NCI-H187 (cell line): ENCODE results near the gene HERC3.
"Not testable (repeated sequence)": the region's sequence is repeated elsewhere in the genome, so short reads cannot be mapped to it uniquely, and the experiment has no call there.

Experiments used
- DNase-seq, 2 experiments: peaks; one replicate each; lab custom pipeline; 2025; lab: John Stamatoyannopoulos, UW

Gene HERC3

DNA sequence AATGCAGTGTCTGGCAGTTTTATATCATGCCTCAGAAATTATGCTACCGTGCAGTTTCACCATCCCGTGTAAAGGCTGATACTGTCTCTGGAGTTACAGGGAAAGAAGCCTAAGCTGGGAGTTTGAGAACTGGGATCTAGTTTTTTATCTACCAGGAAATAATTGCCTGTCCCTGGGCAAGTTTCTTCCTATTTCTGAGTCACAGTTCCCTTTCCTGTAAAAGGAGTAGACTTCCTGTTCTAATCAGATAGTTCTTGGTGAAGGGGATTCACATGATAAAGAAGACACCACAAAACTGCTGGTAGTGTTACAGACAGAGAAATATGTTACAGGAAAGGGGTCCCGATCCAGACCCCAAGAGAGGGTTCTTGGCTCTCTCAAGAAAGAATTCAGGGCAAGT lies 17.1 kb downstream of the HERC3 start:
- DNase-seq = no peak

DNA sequence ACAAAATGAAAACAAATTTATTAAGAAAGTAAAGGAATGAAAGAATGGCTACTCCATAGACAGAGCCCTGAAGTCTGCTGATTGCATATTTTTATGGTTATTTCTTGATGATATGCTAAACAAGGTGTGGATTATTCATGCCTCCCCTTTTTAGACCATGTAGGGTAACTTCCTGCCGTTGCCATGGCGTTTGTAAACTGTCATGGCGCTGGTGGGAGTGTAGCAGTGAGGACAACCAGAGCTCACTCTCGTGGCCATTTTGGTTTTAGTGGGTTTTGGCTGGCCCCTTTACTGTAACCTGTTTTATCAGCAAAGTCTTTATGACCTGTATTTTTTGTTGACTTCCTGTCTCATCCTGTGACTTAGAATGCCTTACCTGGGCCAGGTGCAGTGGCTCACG lies 17.5 kb downstream of the HERC3 start:
- DNase-seq = not testable (repeated sequence)

DNA sequence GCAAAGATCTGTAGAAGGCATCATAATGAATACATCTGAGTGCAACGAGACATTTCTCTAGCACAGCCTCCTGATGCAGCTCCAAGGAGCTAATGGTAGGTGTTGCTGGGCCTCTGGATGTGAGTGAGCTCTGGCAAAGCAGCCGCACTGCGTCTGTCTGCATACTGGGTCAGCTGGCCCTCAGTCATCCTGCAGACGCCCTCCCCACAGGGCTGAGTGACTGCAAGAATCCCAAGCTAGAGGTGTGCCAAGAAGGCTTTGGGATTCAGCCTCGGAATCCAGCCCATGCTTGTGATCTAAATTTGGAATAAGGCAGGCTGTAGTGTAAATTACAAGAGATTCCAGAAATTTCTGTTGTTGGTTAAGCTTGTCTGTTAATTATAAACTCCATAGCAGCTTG lies 18.5 kb downstream of the HERC3 start:
- DNase-seq = no peak

DNA sequence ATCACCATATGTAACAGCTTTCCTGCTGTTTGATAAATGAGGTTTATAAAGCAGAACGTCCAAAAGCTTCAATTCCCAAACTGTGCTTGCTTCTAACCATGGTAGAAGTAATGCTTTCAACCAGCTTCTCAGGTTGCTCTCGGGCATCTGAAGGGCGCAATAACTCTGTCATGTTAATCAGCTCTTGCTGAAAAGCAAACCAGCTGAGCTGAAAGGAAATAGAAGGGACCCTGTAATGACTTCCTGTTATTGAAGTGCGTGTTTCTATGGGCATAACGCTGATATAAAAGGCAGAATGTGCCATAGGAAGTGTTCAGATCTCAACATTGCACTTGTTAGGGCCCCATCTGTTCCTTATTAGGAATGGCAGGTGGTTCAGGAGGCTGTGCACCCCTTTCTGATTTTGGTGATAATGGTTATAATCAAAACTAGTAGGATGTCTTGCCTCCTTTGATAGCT lies 21.2 kb downstream of the HERC3 start:
- no peak for DNase-seq

DNA sequence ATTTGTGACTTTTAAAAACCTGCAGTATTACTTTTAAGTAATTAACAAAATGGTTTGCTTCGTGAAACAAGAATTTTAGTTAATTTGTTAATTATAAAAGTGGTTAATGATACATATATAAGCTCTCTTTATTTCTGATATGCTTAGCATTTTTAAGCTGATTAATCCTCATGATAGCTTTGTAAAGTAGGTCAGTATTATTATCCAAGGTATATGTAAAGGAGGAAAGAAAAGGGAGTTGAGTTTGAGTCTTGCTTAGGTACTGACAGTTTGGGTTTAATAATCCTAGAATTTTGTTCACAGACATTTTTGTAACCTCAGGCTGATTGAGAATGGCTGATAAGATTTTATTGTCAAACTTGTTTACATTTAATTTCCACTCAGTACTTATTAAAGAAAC lies 21.8 kb downstream of the HERC3 start:
- DNase-seq = no peak

DNA sequence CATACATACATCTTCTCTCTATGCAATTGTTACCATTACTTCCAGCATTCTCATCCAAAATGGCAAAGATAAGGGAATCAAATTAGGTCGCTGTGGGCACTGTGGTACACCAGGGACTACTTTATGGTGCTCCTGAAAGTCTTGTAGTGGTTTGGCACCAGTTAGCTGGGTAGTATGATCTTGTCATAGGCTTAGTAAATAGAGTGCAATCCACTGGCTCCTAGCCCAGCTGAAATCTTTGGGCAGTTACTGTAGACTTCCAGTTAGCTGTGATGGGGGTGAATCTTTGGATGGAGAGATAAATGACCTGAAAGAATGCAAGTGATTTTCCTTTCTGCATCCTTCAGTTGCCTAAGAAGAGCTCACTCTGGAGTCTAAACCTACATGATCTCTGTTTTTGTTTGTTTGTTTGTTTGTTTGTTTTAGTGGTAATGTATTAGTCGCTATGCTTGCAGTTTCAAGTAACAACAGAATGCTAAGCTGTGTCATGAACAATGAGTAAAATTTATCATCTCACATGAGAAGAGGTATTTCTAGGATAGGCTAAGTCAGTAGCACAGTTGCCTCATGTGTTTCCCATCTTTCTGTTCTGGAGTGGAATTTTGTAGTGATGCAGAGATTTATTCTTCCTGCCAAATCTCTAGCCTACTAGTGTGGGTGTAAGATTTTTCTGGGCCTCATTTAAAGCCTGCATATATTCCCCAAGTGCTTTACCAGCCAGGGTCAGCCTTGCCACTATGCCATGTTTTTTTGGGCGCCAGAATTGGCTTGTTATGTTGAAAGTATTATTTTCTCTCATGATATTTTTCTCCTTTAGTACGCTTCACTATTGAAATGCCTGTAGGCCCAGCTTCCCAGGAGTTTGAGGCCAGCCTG lies 24.2 kb downstream of the HERC3 start:
- DNase-seq = no peak

DNA sequence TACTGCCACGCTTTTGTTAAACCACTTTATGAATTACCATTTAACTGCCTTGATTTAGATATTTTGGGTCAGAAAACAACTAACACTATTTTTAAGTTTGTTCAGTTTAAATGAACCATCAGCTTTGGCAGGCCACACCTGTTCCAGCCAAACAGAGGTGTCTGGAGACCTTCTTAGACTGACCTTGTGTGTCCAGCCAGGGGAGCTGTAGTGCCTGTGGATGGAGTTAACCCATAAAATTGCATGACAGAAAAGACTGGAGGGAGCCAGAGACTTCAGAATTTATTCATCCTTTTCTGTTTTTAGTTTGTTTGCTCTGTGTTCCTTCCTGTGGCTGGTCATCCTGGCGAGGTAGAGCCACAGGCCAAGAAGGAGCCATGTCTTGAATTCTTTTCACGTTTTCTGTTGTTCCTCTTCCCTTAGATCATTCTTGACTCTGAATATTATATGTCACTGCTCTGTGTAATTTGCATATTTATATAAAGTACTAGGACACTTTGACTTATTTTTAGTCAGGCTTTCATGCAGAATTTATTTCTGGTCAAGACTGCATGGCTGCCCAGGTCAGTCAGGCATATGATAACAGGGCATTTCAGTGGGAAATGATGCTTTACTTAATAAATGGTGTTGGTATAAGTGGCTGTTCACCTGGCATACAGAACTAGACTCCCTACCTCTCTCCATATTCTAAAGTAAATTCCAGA lies 26.7 kb downstream of the HERC3 start:
- DNase-seq = no peak

DNA sequence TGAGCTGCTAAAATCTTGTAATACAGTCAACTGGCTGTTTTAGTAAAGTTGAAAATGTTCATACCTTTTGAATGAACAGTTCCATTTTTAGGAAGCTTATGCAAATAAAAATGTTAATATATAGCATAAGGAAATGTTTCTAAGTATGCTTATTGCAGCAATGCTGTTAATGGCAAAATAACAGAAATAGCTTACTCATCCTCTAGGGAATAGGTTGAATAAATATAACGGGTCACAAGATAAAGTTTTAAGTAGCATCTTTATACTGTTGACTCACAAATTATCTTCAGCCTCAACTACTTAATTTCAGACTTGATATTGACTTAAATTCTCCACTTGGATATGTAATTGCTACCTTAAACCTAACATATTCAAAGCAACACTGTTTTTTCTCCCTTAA lies 27.7 kb downstream of the HERC3 start:
- DNase-seq = no peak

DNA sequence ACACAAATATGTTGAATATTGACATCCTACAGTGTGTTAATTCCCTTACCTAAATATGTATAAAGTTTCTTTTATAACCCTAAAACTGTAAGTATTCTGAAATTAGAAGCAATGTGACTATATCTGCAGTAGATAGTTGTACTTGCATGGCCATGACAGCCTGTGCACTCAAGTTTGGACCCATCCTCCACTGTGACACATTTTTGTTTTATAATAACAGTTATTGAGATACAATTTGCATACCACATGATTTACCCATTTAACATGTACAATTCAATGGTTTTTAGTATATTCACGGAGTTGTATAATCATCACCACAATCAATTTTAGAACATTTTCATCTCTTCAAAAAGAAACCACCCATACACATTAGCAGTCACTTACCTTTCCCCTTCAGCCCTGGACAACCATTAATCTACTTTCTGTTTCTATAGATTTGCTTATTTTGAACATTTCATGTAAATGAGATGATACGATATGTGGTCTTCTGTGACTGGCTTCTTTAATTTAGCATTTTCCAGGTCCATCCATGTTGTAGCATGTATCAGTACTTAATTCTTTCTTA lies 29.6 kb downstream of the HERC3 start:
- no peak for DNase-seq

DNA sequence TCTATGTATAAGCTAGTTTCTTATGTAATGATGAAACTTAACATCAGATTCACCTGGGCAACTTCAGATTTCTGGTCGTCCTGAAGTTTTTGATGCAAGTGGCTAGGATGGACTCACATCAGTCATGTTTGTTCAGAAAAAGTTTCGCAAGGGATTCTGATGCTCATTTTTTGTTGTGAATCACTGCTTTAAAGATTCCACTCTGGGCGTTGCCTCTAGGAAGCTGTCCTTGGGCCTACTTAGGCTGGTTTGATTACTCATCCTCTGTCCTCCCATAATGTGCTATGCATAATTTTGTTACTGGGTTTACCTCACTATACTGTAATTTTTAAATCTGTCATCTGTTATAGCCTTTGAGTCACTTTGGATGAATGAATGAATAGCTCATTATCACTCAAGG lies 30.8 kb downstream of the HERC3 start:
- no peak for DNase-seq

GRCh38 chr4:88628746-88629145 lies 36.5 kb downstream of the HERC3 start:
- DNase-seq = no peak

GRCh38 chr4:88629826-88630225 lies 37.5 kb downstream of the HERC3 start:
- no peak for DNase-seq

- DNase-seq = no peak
Observed at GRCh38 chr4:88630756-88631155, 38.5 kb downstream of the HERC3 start.

DNA sequence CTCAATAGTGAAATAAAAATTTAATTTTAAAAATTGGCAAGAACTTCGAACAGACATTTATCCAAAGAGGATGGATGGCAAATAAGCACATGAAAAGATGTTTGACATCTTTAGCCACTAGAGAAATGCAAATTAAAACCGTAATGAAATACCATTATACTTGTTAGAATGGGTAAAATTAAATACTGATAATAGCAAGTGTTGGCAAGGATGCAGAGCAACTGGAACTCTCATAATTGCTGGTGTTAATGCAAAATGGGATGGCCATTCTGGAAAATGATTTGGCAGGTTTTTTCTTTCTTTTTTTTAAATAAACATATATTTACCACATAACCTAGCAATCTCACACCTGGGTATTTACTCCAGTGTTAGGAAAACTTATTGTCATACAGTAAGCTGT lies 51.7 kb downstream of the HERC3 start:
- no peak for DNase-seq

DNA sequence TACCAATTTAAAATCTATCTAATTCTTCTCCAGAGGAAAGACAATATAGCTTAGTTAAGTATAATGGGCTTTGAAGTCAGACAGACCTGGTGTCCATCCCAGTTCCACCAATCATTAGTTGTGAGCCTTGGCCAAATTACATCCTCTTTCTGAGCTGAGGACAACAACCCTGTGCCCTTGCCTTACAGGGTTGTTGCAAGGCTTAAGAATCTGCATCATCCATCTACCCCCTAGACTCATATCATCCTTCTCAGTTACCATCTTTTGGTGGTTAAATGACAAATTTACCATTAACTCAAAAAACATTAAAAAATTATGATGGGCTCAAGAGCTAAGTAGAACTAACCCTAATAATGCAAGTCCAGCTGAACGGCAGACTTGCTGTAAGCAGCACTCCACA lies 53.7 kb downstream of the HERC3 start:
- no peak for DNase-seq

- no peak for DNase-seq
Observed at GRCh38 chr4:88646528-88647280, 54.4 kb downstream of the HERC3 start.

- no peak for DNase-seq
Observed at GRCh38 chr4:88649716-88650115, 57.4 kb downstream of the HERC3 start.

DNA sequence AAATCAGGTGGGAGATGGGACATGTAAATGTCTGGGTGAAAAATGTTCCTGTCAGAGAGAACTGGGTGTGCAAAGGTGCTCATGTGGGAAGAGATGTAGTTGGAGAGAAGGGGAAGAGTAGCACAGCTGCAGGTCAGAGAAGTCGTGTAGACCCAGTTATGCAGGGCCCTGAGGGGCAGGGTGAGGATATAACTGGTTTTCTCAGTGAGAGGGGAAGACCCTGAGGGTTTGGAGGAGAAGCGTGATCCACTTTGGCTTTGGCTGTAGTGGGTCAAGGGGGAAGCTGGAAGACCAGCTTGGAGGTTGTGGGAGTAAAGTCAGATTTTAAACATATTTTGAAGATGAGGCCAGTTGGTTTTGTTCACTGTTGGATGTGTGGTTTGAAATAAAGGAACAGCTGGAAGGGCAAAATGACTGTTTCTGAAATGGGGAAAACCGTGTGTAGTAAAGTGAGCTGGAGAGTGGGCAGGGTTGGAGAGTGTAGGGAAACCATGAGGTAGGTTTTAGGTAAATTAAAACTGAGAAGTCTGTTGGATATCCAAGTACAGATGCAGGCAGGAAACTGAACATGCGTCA lies 61.2 kb downstream of the HERC3 start:
- no peak for DNase-seq

DNA sequence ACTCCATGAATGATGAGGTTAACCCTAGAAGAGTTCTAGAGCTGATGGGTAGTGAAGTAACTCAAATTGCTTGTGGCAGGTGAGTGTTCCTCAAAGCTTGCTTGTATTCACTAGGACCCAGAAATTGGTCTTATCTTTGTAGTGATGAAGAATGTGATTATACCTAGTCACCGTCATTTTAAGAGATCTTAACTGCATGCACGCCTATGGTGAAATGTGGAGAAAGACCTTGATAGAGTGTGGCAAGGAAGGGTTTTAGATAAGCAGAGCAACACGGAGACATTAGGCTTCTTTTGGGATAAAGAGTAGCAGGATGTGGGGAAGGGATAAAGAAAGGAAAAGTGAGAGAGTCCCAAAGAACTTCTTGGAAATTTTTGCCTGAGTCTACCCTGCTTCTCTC lies 62.9 kb downstream of the HERC3 start:
- no peak for DNase-seq

DNA sequence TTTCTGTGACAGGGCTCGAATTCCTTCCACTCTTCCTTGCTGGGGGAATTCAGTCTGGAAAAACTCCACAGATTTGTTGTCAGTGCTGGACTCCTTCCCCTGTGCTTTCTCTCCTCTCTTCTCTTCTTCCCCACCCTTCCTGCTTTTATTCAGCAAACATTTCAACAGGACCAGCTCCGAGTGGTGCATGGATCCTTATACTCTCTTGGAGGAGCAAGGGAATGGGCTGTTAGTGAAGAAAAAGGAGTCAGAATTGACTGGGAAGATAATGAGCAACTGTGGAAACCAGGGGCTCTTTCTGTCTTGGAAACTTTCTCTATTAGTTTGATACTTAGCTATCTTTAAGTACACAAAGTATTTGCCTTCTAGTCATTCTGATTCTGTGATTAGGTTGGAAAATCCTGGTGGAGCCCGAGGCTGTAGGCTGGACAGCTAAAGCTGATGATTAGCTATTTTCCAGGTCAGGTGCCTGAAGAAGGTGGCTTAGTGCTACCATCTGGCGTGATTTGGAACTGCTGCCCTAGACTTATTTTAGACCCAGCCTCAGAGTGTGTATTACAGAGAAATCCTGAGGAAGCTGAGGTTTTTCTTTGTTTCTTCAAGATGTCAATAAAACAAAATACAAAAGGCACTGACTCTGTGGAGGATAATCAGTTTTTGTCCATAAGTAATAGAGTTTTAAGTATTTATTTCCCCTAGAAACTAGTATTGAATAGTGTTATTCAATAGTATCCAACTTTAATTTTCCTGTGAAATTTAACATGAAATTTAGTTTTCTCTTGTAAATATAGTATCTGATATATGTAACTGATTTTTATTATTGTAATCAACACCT lies 67.0 kb downstream of the HERC3 start:
- no peak for DNase-seq

- no peak for DNase-seq
Observed at GRCh38 chr4:88659890-88660208, 67.6 kb downstream of the HERC3 start.
